Left lobe of liver (tissue), 2 donors: ENCODE data around the gene RARB. TPM values are rescaled to one million over a fixed set of nuclear protein-coding genes. Genes with fewer than 3 reads are reported as not detected.

Experiments used
- ATAC-seq: fragments of 200-7000 bp; cut with Tn5 transposase; one replicate; pipeline ENCODE4 v1.9.1; 2020; ENCODE audit warnings: mild to moderate bottlenecking, moderate library complexity
- DNase-seq: peaks from one replicate; pipeline ENCODE4 v3.0.0-alpha.2; 2020; ENCODE audit warnings: low spot score
- total RNA-seq: library from RNA; stranded (reverse); gene quantifications from one replicate; pipeline ENCODE4 v1.2.1, GENCODE V29; 2021
- donor health status: DM: no; HTN: no; CAD: no; lungs with moderate emphysema.
- donor health status: DM: no; HTN: yes; CAD: no.

RARB gene
- total RNA-seq, 1 donor from 2014 or later = 2.2 TPM

GRCh38 chr3:25542492-25543039, 114.5 kb downstream of the RARB start:
- DNase-seq (no peak), ATAC-seq (no peak)

- ATAC-seq (no peak), DNase-seq (no peak)
Measured at GRCh38 chr3:25547103-25547502, 119.0 kb downstream of the RARB start.

- no peak for ATAC-seq
- no peak for DNase-seq
Measured at GRCh38 chr3:25547943-25548674, 120.0 kb downstream of the RARB start.

- DNase-seq (no peak), ATAC-seq (no peak)
Measured at GRCh38 chr3:25548836-25549235, 120.8 kb downstream of the RARB start.

- DNase-seq = no peak
- no peak for ATAC-seq
Measured at GRCh38 chr3:25552251-25552650, 124.2 kb downstream of the RARB start.

- ATAC-seq (no peak), DNase-seq (no peak)
Measured at GRCh38 chr3:25554376-25554775, 126.3 kb downstream of the RARB start.

GRCh38 chr3:25555695-25556437, 127.8 kb downstream of the RARB start:
- no peak for ATAC-seq
- no peak for DNase-seq

- ATAC-seq (no peak), DNase-seq (no peak)
Measured at GRCh38 chr3:25556447-25556846, 128.4 kb downstream of the RARB start.

- no peak for DNase-seq
- ATAC-seq = no peak
Measured at GRCh38 chr3:25557694-25558093, 129.6 kb downstream of the RARB start.

- no peak for DNase-seq
- peak; percentile 39 for ATAC-seq
Measured at GRCh38 chr3:25558121-25558520, 130.1 kb downstream of the RARB start.

GRCh38 chr3:25558796-25559195, 130.7 kb downstream of the RARB start:
- ATAC-seq = no peak
- DNase-seq = no peak

- ATAC-seq (no peak), DNase-seq (no peak)
Measured at GRCh38 chr3:25563601-25564000, 135.5 kb downstream of the RARB start.

GRCh38 chr3:25564075-25564474, 136.0 kb downstream of the RARB start:
- DNase-seq = no peak
- ATAC-seq = no peak

- DNase-seq = no peak
- no peak for ATAC-seq
Measured at GRCh38 chr3:25565807-25566206, 137.7 kb downstream of the RARB start.

- no peak for ATAC-seq
- DNase-seq = no peak
Measured at GRCh38 chr3:25566358-25566920, 138.4 kb downstream of the RARB start.

GRCh38 chr3:25567388-25567787, 139.3 kb downstream of the RARB start:
- ATAC-seq (no peak), DNase-seq (no peak)

- no peak for DNase-seq
- no peak for ATAC-seq
Measured at GRCh38 chr3:25567806-25568524, 139.9 kb downstream of the RARB start.

- DNase-seq = no peak
- ATAC-seq = no peak
Measured at GRCh38 chr3:25568525-25569078, 140.5 kb downstream of the RARB start.

GRCh38 chr3:25571285-25571684, 143.2 kb downstream of the RARB start:
- DNase-seq (no peak), ATAC-seq (no peak)

- DNase-seq = no peak
- no peak for ATAC-seq
Measured at GRCh38 chr3:25572336-25572735, 144.3 kb downstream of the RARB start.

GRCh38 chr3:25572919-25573385, 144.9 kb downstream of the RARB start:
- DNase-seq = no peak
- ATAC-seq = no peak
